ENCODE results near the gene PDK1.

DNA sequence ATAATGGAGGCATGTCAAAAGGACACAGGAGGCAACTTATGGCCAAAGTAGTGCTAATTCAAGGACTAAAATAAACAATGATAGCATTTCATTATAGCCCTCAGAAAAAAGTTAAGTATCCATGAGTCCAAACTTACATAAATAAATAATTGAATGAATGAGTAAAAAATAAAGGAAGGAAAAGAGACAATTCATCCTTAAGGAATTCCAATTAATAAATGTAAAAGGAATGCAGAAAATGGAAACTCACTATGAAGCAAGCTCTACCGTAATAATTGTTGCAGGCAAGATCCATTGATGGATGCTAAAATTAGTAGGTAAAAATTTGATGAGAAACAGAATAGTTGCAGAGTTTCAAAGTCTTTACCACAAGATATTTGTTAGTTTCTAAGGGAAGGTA lies 91.5 kb downstream of the PDK1 start:
- TF ChIP-seq CTCF (conservative IDR thresholded peaks at IDR 0.05 in 1 of 2, IDR thresholded peaks at IDR 0.05 in 1 of 2; ENCODE audit: extremely low read depth in 1 of 2, insufficient read depth in 1 of 2, low read depth in 1 of 2, low read length in 2 of 2) = no peak
- no peak for TF ChIP-seq EZH2 (IDR thresholded peaks at IDR 0.05; ENCODE audit: borderline replicate concordance, low read length)
